Measurements from ENCODE around the gene MALT1.
A peak's percentile ranks its signal among the peaks of the same experiment; 100 is the strongest.

The MALT1 gene

GRCh38 chr18:58654896-58655614, 16.2 kb upstream of the MALT1 start:
- no peak for DNase-seq

DNA sequence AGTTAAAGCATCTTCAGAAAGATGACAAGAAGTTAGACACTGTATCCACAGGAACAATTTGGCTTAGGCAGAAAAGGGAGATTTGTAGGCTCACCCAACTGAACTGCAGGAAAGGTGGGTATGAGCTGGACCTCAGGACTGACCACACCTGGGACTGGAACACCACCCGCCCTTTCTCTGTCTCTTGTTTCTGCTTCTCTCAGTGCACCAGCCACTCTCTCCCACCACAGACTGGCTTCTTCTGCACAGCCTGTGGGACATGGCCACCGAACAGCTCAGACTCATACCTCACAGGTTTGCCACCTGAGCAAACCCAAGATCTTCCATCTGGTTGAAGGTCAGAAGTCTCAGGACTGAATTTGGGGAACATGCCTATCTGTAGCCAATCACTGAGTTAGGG, 14.2 kb upstream of the MALT1 start:
- no peak for DNase-seq

GRCh38 chr18:58657494-58657893, 13.8 kb upstream of the MALT1 start:
- no peak for DNase-seq

DNA sequence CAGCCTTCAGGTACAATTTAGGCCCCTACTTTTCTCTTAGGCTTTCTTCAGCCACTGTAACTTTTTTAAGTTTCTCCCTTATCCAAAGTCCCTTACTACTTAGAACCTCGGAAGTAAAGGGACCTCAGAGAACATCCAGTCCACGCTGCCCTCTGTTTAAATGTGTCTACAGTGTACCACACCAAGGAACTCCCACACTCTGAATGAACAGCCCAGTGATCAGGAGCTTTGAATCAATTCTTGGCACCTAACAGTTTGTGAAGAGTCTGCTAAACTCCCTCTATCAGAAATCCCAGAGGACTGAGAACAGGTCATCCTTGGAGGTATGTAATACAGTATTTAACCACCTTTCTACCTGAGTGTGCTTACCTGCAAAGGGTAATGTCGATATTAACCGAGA, 11.6 kb upstream of the MALT1 start:
- DNase-seq: no peak

- no peak for DNase-seq
These were observed 10.3 kb upstream of the MALT1 start for GRCh38 chr18:58660915-58661314.

- DNase-seq: peak; percentile 34
These were observed 9.8 kb upstream of the MALT1 start for GRCh38 chr18:58661423-58661822.

GRCh38 chr18:58662118-58662517, 9.1 kb upstream of the MALT1 start:
- DNase-seq: no peak

GRCh38 chr18:58666176-58666575, 5.1 kb upstream of the MALT1 start:
- peak; percentile 59 for DNase-seq

DNA sequence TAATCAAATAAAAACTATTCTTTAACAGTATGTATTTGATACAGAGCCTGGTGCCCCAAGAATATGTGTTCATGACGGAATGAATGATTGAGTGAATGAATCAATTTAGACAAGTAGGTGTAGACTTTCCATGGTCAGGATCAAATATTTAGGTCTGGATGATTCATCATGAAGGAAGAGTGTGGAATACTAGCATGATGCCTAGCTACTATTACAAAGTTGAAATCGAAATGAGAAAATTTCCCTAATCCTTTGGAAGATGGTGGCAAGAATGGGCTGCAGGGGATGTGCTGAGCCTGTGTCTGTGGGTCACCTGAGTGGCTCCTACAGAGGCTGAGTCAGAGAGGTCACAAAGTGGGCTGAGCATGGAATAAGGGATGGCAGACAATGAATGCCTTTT, 3.1 kb upstream of the MALT1 start:
- DNase-seq: peak; percentile 46

DNA sequence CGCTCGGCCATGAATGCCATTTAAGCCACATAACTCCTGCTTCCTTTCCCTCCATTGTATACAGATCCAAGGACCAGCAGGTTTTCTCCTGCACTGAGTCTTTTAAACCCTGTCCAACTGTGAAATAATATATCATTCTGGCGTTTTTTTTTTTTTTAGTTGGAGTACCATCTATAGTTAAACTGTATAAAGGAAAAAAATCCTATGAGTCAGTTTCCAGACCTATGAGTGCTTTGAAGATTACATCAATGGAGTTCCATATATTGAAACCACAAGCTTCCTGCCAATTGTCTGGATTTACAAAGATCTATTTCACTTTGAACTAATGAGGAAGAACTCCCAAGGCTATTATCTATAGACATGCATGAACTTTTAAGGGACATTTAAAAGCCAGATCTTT, 2.4 kb upstream of the MALT1 start:
- peak; percentile 87 for DNase-seq

GRCh38 chr18:58669731-58670378, 1.4 kb upstream of the MALT1 start:
- DNase-seq: peak; percentile 78

DNA sequence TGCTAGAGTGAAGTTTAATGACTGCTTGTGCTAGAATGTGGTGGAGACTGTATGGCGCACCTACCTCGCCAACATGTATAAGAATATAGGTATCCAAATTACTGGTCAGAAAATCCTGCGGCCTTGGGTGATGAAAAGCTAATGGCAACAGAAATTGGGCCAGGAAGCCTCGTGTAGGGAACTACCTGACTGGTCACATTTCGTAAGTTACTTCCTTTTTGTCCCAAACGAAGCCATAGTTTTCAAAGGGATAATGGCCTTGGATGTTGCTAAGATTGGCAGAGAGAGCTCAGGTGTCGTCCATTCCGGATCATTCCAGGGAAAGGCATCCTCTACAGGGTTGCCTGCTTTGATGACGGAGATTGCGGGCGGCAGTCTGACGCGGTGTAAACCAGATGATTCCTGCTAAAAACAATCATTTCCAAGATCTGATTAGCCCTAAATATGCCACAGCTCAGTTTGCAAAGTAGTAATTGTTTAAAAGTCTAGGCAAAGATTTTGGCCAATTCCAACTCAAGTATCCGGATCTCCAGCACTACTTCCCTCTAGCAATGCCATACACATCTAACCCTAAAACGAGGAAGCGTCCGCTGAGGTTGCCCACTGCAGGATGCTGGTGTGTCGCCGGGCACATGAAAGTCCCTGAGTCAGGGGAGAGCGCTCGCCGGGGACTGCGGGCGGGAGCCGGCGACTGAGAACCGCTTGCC, 708 bp upstream of the MALT1 start:
- peak; percentile 18 for DNase-seq

- DNase-seq: peak; percentile 46
These were observed 633 bp downstream of the MALT1 start for GRCh38 chr18:58671632-58672564.

DNA sequence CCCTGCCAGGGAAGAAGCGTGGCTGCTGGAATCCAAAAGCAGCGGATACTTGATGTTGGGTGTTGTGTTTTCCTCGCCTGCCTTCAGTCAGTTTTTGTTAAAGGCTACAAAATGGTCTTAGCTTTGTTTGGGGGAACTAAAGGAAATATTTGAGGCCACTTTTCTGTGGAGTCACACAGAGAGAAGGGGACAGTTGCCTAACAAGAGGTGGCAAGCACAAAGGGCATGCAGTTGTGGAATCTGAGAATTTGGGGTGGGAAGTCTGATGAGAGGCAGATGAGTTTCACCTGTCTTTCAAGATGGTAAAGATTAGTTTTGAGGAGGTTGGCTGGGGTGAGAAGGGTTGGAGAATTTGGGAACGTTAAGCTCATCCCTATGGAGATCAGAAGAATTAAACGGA, 2.9 kb downstream of the MALT1 start:
- DNase-seq: no peak

- DNase-seq: peak; percentile 42
These were observed 3.7 kb downstream of the MALT1 start for GRCh38 chr18:58674863-58675472.

DNA sequence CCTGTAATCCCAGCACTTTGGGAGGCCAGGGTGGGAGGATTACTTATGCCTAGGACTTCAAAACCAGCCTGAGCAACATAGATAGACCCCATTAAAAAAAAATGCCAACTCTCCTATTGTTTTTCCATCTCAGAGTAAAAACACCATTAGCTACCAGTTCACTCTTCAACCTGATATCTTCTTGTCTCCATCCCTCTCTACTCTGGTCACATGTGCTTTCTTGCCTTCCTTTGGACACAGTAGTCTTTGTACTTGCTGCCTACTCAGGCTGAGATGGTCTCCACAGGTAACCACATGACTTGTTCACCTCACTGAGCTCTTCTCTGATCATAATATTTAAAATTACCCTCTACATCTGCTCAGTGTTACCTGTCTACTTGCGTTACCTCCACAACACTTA, 5.0 kb downstream of the MALT1 start:
- no peak for DNase-seq

GRCh38 chr18:58682429-58683069, 11.3 kb downstream of the MALT1 start:
- DNase-seq: peak; percentile 95

- DNase-seq: no peak
These were observed 16.6 kb downstream of the MALT1 start for GRCh38 chr18:58687871-58688308.

GRCh38 chr18:58690259-58690658, 19.0 kb downstream of the MALT1 start:
- DNase-seq: no peak

GRCh38 chr18:58691256-58691655, 20.0 kb downstream of the MALT1 start:
- peak; percentile 16 for DNase-seq

DNA sequence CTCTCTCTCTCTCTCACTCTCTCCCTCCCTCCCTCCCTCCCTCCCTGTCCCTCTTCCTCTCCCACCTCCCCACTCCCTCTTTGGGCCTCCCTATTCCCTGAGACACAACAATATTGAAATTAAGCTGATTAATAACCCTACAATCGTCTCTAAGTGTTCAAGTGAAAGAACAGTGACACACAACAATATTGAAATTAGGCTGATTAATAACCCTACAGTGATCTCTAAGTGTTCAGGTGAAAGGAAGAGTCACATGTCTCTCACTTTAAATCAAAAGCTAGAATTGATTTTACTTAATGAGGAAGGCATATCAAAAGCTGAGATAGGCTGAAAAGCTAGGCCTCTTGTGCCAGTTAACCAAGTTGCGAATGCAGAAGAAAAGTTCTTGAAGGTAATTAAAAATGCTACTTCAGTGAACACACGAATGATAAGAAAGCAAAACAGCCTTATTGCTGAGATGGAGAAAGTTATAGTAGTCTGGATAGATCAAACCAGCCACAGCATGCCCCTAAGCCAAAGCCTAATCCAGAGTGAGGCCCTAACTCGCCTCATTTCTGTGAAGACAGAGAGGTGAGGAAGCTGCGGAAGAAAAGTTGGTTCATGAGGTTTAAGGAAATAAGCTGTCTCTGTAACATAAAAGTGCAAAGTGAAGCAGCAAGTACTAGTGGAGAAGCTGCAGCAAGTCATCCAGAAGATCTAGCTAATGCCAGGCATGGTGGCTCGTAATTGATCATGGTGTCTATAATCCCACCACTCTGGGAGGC, 21.3 kb downstream of the MALT1 start:
- DNase-seq: no peak

Data from fibroblast of skin of right biceps (primary cell).